GM21381 (cell line): Measurements from ENCODE around the gene MMEL1.
"Not testable (repeated sequence)": the region's sequence is repeated elsewhere in the genome, so short reads cannot be mapped to it uniquely, and the experiment has no call there.

Experiments
- ATAC-seq: cut with Tn5 transposase; IDR thresholded peaks from one replicate; pipeline ENCODE4 v1.9.1; 2021; ENCODE audit warnings: mild to moderate bottlenecking, moderate library complexity; ENCODE audit not compliant: unreplicated experiment

The MMEL1 gene, protein sequence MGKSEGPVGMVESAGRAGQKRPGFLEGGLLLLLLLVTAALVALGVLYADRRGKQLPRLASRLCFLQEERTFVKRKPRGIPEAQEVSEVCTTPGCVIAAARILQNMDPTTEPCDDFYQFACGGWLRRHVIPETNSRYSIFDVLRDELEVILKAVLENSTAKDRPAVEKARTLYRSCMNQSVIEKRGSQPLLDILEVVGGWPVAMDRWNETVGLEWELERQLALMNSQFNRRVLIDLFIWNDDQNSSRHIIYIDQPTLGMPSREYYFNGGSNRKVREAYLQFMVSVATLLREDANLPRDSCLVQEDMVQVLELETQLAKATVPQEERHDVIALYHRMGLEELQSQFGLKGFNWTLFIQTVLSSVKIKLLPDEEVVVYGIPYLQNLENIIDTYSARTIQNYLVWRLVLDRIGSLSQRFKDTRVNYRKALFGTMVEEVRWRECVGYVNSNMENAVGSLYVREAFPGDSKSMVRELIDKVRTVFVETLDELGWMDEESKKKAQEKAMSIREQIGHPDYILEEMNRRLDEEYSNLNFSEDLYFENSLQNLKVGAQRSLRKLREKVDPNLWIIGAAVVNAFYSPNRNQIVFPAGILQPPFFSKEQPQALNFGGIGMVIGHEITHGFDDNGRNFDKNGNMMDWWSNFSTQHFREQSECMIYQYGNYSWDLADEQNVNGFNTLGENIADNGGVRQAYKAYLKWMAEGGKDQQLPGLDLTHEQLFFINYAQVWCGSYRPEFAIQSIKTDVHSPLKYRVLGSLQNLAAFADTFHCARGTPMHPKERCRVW

DNA sequence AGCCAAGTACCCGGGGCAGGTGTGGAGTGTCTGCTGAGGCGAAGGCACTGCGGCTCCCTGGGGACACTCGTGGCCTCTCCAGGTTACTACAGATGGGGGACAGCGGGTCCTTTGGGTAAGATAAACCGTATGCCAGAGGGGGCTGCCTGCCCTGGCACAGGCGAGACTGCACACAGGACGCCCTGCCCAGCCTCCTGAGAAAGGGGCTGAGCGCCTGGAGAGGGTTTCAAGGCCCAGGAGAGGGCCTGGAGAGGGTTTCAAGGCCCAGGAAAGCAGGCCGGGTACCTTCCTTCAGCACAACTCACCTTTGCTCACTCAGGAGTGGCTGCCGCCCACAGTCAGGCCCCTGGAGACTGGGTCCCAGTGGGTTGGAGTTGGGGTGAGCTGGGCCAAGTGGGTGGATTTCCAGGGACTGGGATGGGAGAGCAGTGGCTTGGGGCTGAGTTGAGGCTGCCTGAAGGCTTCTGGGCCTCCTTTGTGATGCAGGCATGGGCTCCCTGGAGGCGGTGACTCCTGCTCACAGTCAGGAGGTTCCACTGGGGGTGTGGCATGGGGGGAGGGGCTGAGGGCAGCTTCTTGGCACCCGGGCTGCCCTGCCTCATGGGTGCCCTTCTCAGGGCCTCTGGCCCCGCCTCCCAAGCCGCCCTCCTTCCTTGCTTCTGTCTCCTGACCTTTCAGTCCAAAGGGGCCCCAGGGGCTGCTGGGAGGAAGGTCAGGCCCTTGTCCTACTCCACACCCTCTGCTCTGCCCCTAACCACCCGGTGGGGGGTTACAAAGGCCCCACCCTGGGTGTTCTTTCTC lies at the start of gene MMEL1:
Gene MMEL1 (minus strand): TSS at position 456 of the 801 bp plus-strand sequence. CDS start 3,532 bp downstream, outside the sequence.
- ATAC-seq = no peak

- ATAC-seq = not testable (repeated sequence)
Observed at GRCh38 chr1:2676726-2677125, 43.9 kb upstream of the MMEL1 start.

- not testable (repeated sequence) for ATAC-seq
Observed at GRCh38 chr1:2671656-2672055, 38.8 kb upstream of the MMEL1 start.

DNA sequence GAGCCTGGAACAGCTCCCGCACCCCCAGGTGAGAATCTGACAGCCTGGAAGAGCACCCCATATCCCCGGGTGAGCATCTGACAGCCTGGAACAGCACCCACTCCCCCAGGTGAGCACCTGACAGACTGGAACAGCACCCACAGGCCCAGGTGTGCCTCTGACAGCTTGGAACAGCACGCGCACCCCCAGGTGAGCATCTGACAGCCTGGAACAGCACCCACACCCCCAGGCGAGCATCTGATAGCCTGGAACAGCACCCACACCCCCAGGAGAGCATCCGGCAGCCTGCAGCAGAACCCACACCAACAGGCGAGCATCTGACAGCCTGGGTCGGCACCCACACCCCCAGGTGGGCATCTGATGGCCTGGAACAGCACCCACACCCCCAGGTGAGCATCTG lies 27.0 kb upstream of the MMEL1 start:
- ATAC-seq = not testable (repeated sequence)

GRCh38 chr1:2657909-2658308 lies 25.1 kb upstream of the MMEL1 start:
- not testable (repeated sequence) for ATAC-seq

GRCh38 chr1:2657124-2657523 lies 24.3 kb upstream of the MMEL1 start:
- not testable (repeated sequence) for ATAC-seq

DNA sequence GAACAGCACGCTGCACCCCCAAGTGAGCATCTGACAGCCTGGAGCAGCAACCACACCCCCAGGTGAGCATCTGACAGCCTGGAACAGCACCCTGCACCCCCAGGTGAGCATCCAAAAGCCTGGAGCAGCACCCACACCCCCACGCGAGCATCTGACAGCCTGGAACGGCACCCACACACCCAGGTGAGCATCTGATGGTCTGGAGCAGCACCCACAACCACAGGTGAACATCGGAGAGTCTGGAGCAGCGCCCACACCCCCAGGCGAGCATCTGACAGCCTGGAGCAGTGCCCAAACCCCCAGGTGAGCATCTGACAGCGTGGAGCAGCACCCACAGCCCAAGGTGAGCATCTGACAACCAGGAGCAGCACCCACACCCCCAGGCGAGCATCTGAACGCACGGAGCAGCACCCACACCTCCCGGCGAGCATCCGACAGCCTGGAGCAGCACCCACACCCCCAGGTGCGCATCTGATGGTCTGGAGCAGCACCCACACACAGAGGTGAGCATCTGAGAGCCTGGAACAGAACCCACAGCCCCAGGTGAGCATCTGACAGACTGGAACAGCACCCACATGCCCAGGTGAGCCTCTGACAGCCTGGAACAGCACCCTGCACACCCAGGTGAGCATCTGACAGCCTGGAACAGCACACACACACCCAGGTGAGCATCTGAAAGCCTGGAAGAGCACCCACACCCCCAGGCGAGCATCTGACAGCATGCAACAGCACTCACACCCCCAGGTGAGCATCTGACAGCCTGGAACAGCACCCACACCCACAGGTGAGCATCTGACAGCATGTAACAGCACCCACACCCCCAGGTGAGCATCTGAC lies 23.0 kb upstream of the MMEL1 start:
- not testable (repeated sequence) for ATAC-seq

- not testable (repeated sequence) for ATAC-seq
Observed at GRCh38 chr1:2654443-2654948, 21.7 kb upstream of the MMEL1 start.

DNA sequence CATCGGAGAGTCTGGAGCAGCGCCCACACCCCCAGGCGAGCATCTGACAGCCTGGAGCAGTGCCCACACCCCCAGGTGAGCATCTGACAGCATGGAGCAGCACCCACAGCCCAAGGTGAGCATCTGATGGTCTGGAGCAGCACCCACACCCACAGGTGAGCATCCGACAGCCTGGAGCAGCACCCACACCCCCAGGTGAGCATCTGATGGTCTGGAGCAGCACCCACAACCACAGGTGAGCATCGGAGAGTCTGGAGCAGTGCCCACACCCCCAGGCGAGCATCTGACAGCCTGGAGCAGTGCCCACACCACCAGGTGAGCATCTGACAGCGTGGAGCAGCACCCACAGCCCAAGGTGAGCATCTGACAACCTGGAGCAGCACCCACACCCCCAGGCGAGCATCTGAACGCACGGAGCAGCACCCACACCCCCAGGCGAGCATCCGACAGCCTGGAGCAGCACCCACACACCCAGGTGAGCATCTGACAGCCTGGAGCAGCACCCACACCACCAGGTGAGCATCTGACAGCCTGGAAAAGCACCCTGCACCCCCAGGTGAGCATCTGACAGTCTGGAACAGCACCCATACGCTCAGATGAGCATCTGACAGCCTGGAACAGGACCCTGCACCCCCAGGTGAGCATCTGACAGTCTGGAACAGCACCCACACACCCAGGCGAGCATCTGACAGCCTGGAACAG lies 21.1 kb upstream of the MMEL1 start:
- not testable (repeated sequence) for ATAC-seq

- not testable (repeated sequence) for ATAC-seq
Observed at GRCh38 chr1:2652926-2653571, 20.2 kb upstream of the MMEL1 start.

- ATAC-seq = not testable (repeated sequence)
Observed at GRCh38 chr1:2652152-2652925, 19.5 kb upstream of the MMEL1 start.

GRCh38 chr1:2650967-2651645 lies 18.3 kb upstream of the MMEL1 start:
- ATAC-seq = no peak

DNA sequence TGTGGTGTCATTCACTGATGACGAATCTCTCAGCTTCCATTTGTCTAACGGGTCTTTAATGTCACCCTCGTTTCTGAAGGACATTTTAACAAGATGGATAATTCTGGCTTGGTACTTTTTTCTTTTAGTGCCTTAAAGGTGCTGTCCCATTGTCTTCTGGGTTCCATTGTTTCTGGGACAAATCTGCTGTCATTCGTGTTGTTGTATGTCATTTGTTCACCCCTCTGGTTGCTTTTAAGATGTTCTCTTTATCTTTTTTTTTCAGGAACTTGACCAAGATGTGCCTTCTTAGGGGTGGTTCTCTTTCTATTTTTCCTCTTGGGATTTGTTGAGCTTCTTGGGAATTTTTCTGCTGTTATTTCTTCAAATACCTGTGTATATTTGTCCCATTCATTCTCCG lies 14.0 kb upstream of the MMEL1 start:
- ATAC-seq = no peak

- no peak for ATAC-seq
Observed at GRCh38 chr1:2645776-2646175, 13.0 kb upstream of the MMEL1 start.

GRCh38 chr1:2645143-2645542 lies 12.3 kb upstream of the MMEL1 start:
- ATAC-seq = no peak

DNA sequence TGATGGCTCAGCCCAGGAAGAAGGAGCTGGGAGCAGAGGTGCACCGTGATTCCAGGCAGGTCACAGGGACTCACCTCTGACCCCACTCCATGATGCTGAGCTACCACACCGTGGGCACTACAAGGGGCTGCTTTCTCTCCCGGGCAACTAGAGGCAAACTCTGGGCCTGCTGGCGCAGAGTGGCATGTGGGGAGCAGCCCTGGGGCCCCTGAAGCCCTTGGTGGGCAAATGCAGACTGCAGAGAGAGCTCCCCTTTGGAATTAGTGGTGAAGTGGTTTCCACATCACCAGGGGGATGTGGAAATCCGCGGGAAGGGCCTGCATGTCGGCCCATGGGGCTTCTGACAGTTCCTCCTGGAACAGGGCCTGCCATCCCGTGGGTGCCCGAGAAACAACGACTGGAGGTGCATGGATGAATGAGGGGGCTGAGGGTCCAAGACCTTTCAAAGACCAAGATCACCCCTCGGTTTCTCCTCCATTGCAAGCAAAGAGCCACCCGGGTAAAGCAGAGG lies 11.8 kb upstream of the MMEL1 start:
- ATAC-seq = no peak

GRCh38 chr1:2644171-2644570 lies 11.4 kb upstream of the MMEL1 start:
- no peak for ATAC-seq
